CMK (cell line): Measurements from ENCODE around the gene SOS2.
"Not testable (repeated sequence)": the region's sequence is repeated elsewhere in the genome, so short reads cannot be mapped to it uniquely, and the experiment has no call there.

ENCODE experiments used
- DNase-seq: peaks from one replicate; pipeline ENCODE4 v3.0.0-alpha.2; 2010; ENCODE audit warnings: low read depth

The SOS2 gene

GRCh38 chr14:50085570-50086320, 145.6 kb downstream of the SOS2 start:
- DNase-seq: no peak

DNA sequence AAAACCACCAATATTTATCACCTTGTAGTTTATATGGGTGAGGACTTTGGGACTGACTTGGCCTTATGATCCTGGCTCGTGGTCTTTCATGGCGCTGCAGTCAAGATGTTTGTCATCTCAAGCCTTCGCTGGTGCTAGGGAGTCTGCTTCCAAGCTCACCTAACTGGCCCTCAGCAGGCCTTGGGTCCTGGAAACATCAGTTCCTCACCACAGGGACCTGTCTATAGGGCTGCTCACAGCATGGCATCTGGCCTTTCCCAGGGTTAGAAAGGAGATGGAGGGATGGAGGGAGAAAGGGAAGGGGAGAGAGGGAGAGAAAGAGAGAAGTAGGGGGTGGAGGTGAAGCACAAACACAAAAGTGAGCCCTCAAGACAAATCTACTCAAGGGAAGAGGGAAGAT, 146.7 kb downstream of the SOS2 start:
- no peak for DNase-seq

- no peak for DNase-seq
These were observed 147.7 kb downstream of the SOS2 start for GRCh38 chr14:50083467-50084337.

- no peak for DNase-seq
These were observed 148.5 kb downstream of the SOS2 start for GRCh38 chr14:50082784-50083466.

GRCh38 chr14:50082308-50082742, 149.1 kb downstream of the SOS2 start:
- no peak for DNase-seq

GRCh38 chr14:50079103-50079502, 152.3 kb downstream of the SOS2 start:
- not testable (repeated sequence) for DNase-seq

- not testable (repeated sequence) for DNase-seq
These were observed 157.7 kb downstream of the SOS2 start for GRCh38 chr14:50073663-50074062.

GRCh38 chr14:50072395-50072794, 159.0 kb downstream of the SOS2 start:
- no peak for DNase-seq

- no peak for DNase-seq
These were observed 160.4 kb downstream of the SOS2 start for GRCh38 chr14:50070840-50071548.

DNA sequence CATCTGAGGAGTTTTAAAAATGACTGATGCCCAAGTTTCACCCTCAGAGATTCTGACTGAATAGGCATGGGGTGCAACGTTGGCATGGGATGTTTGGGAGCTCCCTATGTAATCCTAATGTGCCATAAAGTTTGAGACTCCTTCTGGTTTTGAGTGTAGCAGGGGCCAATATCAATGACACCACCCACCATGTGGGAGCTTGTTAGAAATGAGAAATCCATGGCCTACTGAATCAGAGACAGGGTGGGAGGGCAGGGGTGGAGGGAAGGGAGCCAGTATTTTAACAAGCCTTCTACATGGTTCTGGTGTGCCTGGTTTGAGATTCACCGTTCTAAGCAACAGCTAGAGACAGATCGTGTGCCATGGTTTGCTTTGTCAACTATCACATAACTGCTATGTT, 161.1 kb downstream of the SOS2 start:
- no peak for DNase-seq

- no peak for DNase-seq
These were observed 162.1 kb downstream of the SOS2 start for GRCh38 chr14:50069325-50069724.

DNA sequence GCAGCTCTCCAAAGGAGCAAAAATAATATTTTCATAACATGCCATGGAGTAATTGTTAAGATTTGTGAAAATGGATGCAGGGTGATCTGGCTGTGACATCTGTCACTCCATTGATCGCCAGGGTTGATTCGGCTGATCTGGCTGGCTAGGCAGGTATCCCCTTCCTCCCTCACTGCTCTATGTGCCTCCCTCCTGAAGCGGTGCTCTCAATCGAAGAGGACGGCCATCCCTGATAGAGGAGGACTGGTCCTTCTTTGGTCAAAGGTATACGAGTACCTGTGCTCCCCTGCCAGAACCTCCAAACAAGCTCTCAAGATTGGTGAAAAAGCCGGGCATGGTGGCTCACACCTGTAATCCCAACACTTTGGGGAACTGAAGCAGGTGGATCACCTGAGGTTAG, 162.9 kb downstream of the SOS2 start:
- DNase-seq: no peak

DNA sequence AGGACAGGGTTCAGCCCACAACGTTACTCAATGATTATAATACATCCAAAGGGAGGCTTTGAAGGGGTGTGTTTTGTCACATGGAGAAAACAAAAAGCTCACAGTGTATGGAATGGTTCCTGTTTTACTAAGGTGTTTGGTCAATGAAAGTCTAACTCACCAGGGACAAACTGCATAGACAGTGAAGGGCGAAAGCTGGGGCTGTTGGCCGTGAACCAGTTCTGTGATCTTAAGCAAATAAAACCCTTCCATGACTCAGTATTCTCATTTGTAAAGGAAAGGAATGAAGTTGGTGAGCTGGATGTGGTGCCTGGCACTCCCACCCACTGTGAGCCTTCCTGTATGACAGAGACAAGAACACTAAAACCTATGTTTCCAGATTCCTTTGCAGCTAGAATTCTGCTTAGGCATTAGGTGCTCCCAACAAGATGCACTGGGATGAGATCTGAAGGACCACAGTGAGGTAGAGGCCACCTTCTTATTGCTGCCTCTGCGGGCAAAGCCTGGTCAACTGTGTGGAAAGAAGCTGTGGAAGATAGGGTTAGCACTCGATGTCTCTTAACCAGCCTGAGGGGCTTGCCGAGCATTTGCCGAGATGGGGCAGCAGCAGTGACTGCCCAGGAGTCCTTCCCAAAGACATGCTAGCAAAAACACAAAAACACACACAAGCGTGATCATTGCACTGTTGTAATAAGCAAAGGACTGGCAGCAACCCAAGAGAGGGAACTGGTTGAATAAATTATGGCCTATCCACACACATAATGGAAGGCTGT, 163.5 kb downstream of the SOS2 start:
- DNase-seq: no peak
